NT2/D1 (cell line): ENCODE measurements around the gene RRP15.

Source experiments
- SUZ12 ChIP-seq: IDR thresholded peaks from 2 replicates; pipeline ENCODE4 v1.6.1; 2011; ENCODE audit not compliant: insufficient read length, insufficient read depth; ENCODE audit errors: extremely low read depth
- YY1 ChIP-seq: IDR thresholded peaks from 2 replicates; pipeline ENCODE4 v1.6.1; 2011; ENCODE audit not compliant: insufficient read length, insufficient read depth

GRCh38 chr1:218250492-218250891 is 34.6 kb upstream of the RRP15 start:
- TF ChIP-seq YY1: no peak
- TF ChIP-seq SUZ12: no peak
